Measurements from ENCODE around the gene TSPAN16.

GRCh38 chr19:11322269-11323024 lies 26.5 kb downstream of the TSPAN16 start:
- no peak for TF ChIP-seq EP300 (IDR thresholded peaks at IDR 0.05)
- TF ChIP-seq, protein P1, sequence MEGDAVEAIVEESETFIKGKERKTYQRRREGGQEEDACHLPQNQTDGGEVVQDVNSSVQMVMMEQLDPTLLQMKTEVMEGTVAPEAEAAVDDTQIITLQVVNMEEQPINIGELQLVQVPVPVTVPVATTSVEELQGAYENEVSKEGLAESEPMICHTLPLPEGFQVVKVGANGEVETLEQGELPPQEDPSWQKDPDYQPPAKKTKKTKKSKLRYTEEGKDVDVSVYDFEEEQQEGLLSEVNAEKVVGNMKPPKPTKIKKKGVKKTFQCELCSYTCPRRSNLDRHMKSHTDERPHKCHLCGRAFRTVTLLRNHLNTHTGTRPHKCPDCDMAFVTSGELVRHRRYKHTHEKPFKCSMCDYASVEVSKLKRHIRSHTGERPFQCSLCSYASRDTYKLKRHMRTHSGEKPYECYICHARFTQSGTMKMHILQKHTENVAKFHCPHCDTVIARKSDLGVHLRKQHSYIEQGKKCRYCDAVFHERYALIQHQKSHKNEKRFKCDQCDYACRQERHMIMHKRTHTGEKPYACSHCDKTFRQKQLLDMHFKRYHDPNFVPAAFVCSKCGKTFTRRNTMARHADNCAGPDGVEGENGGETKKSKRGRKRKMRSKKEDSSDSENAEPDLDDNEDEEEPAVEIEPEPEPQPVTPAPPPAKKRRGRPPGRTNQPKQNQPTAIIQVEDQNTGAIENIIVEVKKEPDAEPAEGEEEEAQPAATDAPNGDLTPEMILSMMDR (IDR thresholded peaks at IDR 0.05) = no peak

Data from suprapubic skin (tissue), 3 donors.